Calu3 (cell line): ENCODE results near the gene RAI14. TPM values are rescaled to one million over a fixed set of nuclear protein-coding genes. Genes with fewer than 3 reads are reported as not detected.
"Not testable (repeated sequence)": the region's sequence is repeated elsewhere in the genome, so short reads cannot be mapped to it uniquely, and the experiment has no call there.

Experiments
- BruUV-seq: library from RNA; stranded (reverse); fragments of 400-500 nt; replicated peaks from 2 replicates; lab custom pipeline; 2021; lab: Mats Ljungman, UMichigan
- CTCF ChIA-PET: fragments of 300-600 bp; sonication (Branson Sonifier 250); formaldehyde crosslinking; loops from one replicate; lab custom pipeline; 2022; ENCODE audit warnings: antibody characterized with exemption; lab: Charles Lee
- DNase-seq: peaks from one replicate; pipeline ENCODE4 v3.0.0; 2022
- H3K27ac Mint-ChIP-seq: one replicate; pipeline ENCODE4 v1.8.0; 2022; ENCODE audit warnings: mixed read lengths; ENCODE audit not compliant: unreplicated experiment
- H3K27me3 Mint-ChIP-seq: one replicate; pipeline ENCODE4 v1.8.0; 2022; ENCODE audit warnings: mixed read lengths; ENCODE audit not compliant: unreplicated experiment
- H3K36me3 Mint-ChIP-seq: one replicate; pipeline ENCODE4 v1.8.0; 2022; ENCODE audit warnings: mild to moderate bottlenecking, moderate library complexity, mixed read lengths; ENCODE audit not compliant: insufficient read depth, unreplicated experiment
- H3K4me1 Mint-ChIP-seq: one replicate; pipeline ENCODE4 v1.8.0; 2022; ENCODE audit warnings: mild to moderate bottlenecking, low read depth, mixed read lengths; ENCODE audit not compliant: unreplicated experiment
- H3K4me3 Mint-ChIP-seq: one replicate; pipeline ENCODE4 v1.8.0; 2022; ENCODE audit warnings: mild to moderate bottlenecking, low read depth, moderate library complexity, mixed read lengths; ENCODE audit not compliant: unreplicated experiment
- H3K9me3 Mint-ChIP-seq: one replicate; pipeline ENCODE4 v1.8.0; 2022; ENCODE audit warnings: low read depth, mixed read lengths; ENCODE audit not compliant: unreplicated experiment
- CTCF ChIP-seq: fragments of 200-600 bp; IDR thresholded peaks from one replicate; pipeline ENCODE4 v1.8.0; 2022; ENCODE audit warnings: antibody characterized with exemption; ENCODE audit not compliant: unreplicated experiment
- intact Hi-C: fragments of 100-400 bp; cut with micrococcal nuclease; formaldehyde crosslinking; loops from one replicate; pipeline ENCODE4 v1.10.0; 2022; ENCODE audit not compliant: unreplicated experiment
- total RNA-seq: library from RNA; stranded (reverse); gene quantifications from 2 replicates; pipeline ENCODE4 v1.2.3, GENCODE V29; 2022

Gene RAI14
- total RNA-seq, 1 experiment from 2014 or later, result 84.3 TPM

GRCh38 chr5:34775886-34776285, 119.8 kb downstream of the RAI14 start:
- H3K4me1 Mint-ChIP-seq, result no peaks in the 10 kb centered on the region
- no peak overlapping the region for H3K4me3 Mint-ChIP-seq
- CTCF ChIA-PET, result no interaction called here
- intact Hi-C loops, result no loop called here
- no TSS peak for BruUV-seq
- TF ChIP-seq CTCF, result no peak
- no peak for DNase-seq
- H3K27me3 Mint-ChIP-seq, result no peaks in the 10 kb centered on the region
- H3K9me3 Mint-ChIP-seq, result peaks cover 9% of the 10 kb centered on the region
- no peaks in the 10 kb centered on the region for H3K36me3 Mint-ChIP-seq
- no peak overlapping the region for H3K27ac Mint-ChIP-seq

- no peak for DNase-seq
- intact Hi-C loops, result no loop called here
- H3K4me3 Mint-ChIP-seq, result no peak overlapping the region
- CTCF ChIA-PET, result no interaction called here
- no peak for TF ChIP-seq CTCF
- BruUV-seq, result no TSS peak
- no peak overlapping the region for H3K27ac Mint-ChIP-seq
- no peaks in the 10 kb centered on the region for H3K27me3 Mint-ChIP-seq
- peaks cover 15% of the 10 kb centered on the region for H3K9me3 Mint-ChIP-seq
- H3K36me3 Mint-ChIP-seq, result no peaks in the 10 kb centered on the region
- no peaks in the 10 kb centered on the region for H3K4me1 Mint-ChIP-seq
These were observed 122.1 kb downstream of the RAI14 start for GRCh38 chr5:34778091-34778850.

GRCh38 chr5:34783892-34784291, 127.8 kb downstream of the RAI14 start:
- H3K27ac Mint-ChIP-seq, H3K4me1 Mint-ChIP-seq, BruUV-seq, DNase-seq, H3K36me3 Mint-ChIP-seq, H3K4me3 Mint-ChIP-seq, H3K9me3 Mint-ChIP-seq, intact Hi-C loops, H3K27me3 Mint-ChIP-seq, CTCF ChIA-PET: not testable (repeated sequence)

GRCh38 chr5:34787035-34787434, 130.9 kb downstream of the RAI14 start:
- Mint-ChIP-seq H3K27ac (no peak overlapping the region), H3K9me3 (peaks cover 7% of the 10 kb centered on the region), H3K4me3 (no peak overlapping the region), H3K4me1 (no peaks in the 10 kb centered on the region), H3K36me3 (peaks cover 4% of the 10 kb centered on the region), H3K27me3 (no peaks in the 10 kb centered on the region)
- no peak for DNase-seq
- BruUV-seq, result no TSS peak
- CTCF ChIA-PET, result no interaction called here
- intact Hi-C loops, result no loop called here
- no peak for TF ChIP-seq CTCF

- TF ChIP-seq CTCF, result no peak
- CTCF ChIA-PET, result no interaction called here
- no TSS peak for BruUV-seq
- Mint-ChIP-seq H3K27me3 (no peaks in the 10 kb centered on the region), H3K4me3 (no peak overlapping the region), H3K36me3 (peaks cover 4% of the 10 kb centered on the region), H3K4me1 (no peaks in the 10 kb centered on the region), H3K27ac (no peak overlapping the region), H3K9me3 (peaks cover 2% of the 10 kb centered on the region)
- intact Hi-C loops, result no loop called here
- DNase-seq, result no peak
These were observed 132.9 kb downstream of the RAI14 start for GRCh38 chr5:34789021-34789531.
